Erythroblast (primary cell): Measurements from ENCODE around the gene CXCR4.
"Not testable (repeated sequence)": the region's sequence is repeated elsewhere in the genome, so short reads cannot be mapped to it uniquely, and the experiment has no call there.

ENCODE experiments used
- DNase-seq, 2 experiments: peaks; one replicate each; lab custom pipeline; 2025; lab: John Stamatoyannopoulos, UW
- GATA1 ChIP-seq: IDR thresholded peaks from 2 replicates; pipeline ENCODE4 v1.6.1; 2011; ENCODE audit warnings: low read depth, mild to moderate bottlenecking, control low read depth, low read length, moderate library complexity
- POLR2A ChIP-seq: IDR thresholded peaks from 2 replicates; pipeline ENCODE4 v1.6.1; 2011; ENCODE audit warnings: mild to moderate bottlenecking, low read length

Gene CXCR4

GRCh38 chr2:136114382-136114781 is 3.6 kb downstream of the CXCR4 start:
- TF ChIP-seq GATA1 = no peak
- no peak for TF ChIP-seq POLR2A
- DNase-seq = no peak

DNA sequence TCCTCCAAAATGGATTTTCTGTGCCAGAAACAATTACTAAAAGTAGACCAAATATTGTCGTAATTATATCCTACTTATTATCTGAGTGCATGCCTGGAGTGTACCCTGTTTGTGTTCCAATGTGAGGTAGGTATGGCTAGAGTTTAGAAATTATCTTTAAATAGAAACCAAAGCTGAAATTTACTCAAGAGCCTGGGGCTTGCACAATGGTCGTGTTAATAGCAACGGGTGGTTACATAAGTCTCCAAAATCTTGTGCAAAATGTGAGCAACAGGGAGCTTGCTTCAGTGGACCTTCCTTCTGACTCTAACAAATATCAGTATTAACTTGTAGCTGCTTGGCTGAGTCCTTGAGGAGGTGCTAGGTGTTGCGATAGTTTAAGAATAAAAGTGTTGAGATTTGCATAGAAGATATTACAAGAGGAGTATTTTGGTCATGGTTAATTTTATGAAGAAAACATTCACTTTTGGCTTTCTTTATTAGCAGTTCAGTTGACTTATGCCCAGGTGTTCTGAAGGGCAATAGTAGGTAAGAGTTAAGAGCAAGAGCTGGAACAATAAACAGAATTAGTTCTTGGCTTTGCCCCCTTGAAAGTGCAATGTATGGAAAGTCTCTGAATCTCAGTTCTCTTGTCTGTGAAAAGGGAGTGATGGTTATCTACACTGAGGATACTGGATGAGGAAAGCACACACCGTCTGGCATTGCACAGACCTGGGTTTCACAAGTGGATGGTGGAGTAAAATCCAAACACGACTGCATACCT is 4.6 kb downstream of the CXCR4 start:
- TF ChIP-seq GATA1 (no peak), POLR2A (no peak)
- no peak for DNase-seq

GRCh38 chr2:136112317-136113208 is 5.4 kb downstream of the CXCR4 start:
- TF ChIP-seq POLR2A (no peak), GATA1 (no peak)
- no peak for DNase-seq

DNA sequence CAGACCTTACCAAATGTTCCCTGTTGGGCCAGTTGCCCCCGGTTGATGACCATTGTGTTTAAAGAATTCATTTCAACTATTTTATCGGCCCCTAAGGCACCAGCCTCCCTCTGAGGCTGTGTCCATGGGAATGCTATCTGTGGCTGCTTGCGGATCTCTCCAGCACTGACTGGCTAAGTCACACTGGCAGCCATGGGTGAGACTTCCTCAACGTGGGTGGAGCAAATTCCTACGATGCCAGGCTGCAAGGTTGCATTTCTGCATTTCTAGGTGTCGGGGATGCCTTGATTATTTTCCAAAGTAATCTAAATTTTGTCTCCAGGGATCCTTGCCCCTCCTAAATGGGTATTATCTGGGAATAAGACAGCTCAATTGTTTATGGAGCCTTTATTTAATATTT is 6.2 kb downstream of the CXCR4 start:
- TF ChIP-seq GATA1 (no peak), POLR2A (no peak)
- DNase-seq = no peak

DNA sequence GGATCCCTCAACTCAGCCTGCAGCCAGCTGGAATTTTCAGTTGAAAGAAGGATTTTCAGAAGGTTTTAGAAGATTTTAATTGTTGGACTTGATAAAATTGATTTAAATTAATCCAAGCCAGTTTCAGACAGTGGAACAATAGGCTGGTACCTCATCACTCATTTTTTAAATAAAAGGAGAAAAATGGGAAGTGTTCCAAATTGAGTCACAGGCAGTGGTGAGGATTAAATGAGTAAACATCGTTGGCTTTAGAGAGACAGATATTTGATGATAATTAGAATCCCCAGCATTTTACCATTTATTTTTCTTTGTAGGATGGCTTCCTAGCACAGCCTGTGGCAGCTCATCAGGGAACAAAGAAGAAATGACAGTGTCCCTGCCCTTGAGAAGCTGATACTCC is 7.4 kb downstream of the CXCR4 start:
- DNase-seq = no peak

DNA sequence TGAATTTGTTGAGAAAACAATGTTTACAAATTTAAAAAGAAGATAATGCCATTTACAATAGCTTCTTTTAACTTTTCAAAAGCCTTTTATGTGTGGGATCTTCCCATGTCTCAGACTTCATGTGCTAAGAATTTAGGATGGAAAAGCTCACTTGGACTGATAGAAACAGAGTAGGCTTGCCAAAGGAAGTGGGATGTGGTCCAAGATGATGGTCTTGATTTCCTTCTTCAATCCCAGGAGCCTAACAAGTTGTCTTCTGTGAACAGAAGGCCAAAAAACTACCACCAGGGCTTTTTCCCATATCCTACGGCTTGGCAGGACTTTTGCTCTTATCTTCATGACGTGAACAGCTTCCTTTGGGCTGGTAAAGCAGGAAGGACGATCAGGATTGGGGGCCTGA is 9.5 kb downstream of the CXCR4 start:
- TF ChIP-seq POLR2A (no peak), GATA1 (no peak)
- no peak for DNase-seq

More for the DNA sequence above, 7.4 kb downstream of the CXCR4 start:
- TF ChIP-seq GATA1 (no peak), POLR2A (no peak)

DNA sequence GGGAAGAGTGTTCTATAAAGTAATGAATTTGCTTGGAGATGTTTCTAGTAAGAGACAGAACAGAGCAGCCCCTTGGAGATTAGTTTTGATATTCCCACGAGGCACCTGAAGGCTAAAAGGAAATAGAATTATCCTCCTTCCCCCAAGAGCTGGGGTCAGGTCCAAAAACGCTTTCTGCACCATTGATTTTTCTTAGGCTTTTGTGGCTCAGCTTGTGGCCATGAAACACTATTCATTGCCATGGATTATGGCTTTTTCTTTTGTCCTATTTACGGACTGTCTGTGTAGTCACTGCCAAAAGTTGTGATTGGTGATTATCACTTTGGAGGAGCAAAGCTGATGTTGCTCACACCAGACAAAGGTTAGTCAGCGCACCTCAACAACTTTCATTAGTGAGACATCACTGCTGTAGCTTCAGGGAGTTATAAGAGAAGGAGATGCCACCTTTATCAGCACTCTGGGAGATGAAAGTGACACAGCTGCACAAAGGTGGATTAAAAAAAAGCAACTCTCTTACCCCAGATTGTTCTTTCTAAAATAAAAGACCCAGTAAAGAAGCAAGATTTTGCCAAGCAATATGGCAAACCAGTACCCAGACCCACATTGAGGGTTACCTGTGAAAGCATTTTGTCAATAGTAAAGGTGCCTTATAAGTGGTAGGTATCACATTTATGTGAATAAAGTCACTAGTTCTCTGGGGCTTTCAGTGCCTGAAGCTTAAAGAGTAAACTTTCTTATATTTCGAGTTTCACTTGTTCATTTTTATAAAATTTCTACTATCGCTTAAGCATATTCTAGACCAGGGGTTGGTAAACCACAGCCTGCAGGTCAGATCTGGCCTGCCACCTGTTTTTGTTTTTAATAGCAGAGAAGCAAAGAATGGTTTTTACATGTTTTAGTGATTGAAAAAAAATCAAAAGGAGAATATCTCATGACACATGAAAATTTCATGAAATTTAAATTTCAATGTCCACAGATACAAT is 10.6 kb downstream of the CXCR4 start:
- DNase-seq = no peak
- no peak for TF ChIP-seq GATA1
- no peak for TF ChIP-seq POLR2A

GRCh38 chr2:136106505-136106904 is 11.4 kb downstream of the CXCR4 start:
- DNase-seq = no peak
- TF ChIP-seq GATA1 = no peak
- TF ChIP-seq POLR2A = no peak

GRCh38 chr2:136104977-136105376 is 13.0 kb downstream of the CXCR4 start:
- DNase-seq = no peak
- TF ChIP-seq POLR2A = no peak
- no peak for TF ChIP-seq GATA1

- TF ChIP-seq GATA1 = no peak
- no peak for TF ChIP-seq POLR2A
- DNase-seq = no peak
Observed at GRCh38 chr2:136101042-136101441, 16.9 kb downstream of the CXCR4 start.

GRCh38 chr2:136098441-136098840 is 19.5 kb downstream of the CXCR4 start:
- DNase-seq = no peak
- TF ChIP-seq POLR2A (no peak), GATA1 (no peak)

DNA sequence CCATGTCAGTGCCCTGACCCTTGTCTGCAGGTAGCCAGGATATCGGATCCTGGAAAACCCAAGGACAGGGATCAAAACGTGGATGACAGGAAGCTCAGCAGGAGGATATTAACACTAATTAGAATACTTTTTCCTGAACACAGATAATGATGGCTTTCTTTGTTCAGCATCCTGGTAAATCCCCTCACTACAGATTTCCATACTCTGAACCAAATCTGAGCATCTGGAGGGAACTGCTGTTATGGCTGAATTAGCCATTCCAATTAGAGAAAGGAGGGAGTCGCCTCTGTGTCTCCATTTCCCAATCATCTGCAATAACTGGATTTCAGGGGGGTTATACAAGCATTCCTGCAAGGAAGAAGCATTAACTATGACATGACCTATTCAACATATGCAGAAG is 24.4 kb downstream of the CXCR4 start:
- no peak for DNase-seq
- TF ChIP-seq POLR2A (no peak), GATA1 (no peak)

GRCh38 chr2:136091899-136092298 is 26.1 kb downstream of the CXCR4 start:
- TF ChIP-seq GATA1 (no peak), POLR2A (no peak)
- DNase-seq = no peak

GRCh38 chr2:136087901-136088460 is 30.0 kb downstream of the CXCR4 start:
- not testable (repeated sequence) for DNase-seq
